NCI-H128 (cell line): Measurements from ENCODE around the gene KLHL11.
"Not testable (repeated sequence)": the region's sequence is repeated elsewhere in the genome, so short reads cannot be mapped to it uniquely, and the experiment has no call there.

Experiments used
- DNase-seq: peaks from one replicate; lab custom pipeline; 2025; ENCODE audit not compliant: unreplicated experiment; lab: John Stamatoyannopoulos, UW

KLHL11 gene

DNA sequence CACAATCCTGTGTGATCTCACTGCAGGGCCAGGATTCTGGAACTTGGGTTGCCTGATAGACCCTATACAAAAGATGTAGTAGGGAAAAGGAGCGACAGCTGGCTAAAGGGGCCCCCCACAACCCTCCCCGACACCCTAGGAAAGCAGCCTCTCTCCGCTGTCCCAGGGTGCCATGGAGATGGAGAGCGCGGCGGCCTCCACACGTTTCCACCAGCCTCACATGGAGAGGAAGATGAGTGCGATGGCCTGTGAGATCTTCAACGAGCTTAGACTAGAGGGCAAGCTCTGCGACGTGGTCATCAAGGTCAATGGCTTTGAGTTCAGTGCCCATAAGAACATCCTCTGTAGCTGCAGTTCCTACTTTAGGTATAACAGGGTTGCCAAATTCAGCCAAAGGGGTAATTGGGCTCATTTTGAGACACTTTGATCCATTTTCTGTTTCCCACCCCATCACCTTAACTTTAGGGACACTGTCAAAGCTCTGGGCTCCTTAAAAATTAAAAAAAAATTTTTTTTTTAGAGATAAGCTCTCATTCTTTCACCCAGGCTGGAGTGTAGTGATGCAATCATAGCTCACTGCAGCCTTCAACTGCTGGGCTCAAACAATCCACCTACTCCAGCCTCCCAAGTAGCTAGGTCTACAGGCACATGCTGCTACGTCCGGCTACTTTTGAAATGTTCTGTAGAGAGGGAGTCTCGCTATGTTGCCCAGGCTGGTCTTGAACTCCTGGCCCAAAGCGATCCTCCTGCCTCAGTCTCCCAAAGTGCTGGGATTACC is 27.3 kb downstream of the KLHL11 start, which contains the start of gene KLHL10:
KLHL10 (plus strand) TSS at position 65 of the 778 bp plus-strand sequence; CDS start at position 173, 108 bp downstream.
- no peak for DNase-seq

DNA sequence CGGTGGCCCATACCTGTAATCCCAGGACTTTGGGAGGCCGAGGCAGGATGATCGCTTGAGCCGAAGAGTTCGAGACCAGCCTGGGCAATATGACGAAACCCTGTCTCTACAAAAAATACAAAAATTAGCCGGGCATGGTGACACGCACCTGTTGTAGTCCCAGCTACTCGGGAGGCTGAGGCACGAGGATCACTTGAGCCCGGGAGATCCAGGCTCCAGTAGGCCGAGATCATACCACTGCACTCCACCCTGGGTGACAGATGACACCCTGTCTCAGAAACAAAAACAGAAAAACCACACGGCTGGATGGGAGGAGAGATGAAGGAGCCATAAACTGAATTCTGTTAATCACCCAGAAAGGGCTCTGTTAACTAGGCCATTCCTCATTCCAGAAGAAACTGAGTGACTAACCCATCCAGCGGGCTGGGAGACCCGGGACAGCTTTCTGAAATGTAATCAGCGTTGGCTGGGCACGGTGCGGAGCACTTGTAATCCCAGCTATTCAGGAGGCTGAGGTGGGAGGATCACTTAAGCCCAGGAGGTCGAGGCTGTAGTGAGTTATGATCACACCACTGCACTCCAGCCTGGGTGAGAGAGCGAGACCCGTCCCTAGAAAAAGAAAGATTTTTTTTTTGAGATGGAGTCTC is 28.6 kb downstream of the KLHL11 start:
- no peak for DNase-seq

DNA sequence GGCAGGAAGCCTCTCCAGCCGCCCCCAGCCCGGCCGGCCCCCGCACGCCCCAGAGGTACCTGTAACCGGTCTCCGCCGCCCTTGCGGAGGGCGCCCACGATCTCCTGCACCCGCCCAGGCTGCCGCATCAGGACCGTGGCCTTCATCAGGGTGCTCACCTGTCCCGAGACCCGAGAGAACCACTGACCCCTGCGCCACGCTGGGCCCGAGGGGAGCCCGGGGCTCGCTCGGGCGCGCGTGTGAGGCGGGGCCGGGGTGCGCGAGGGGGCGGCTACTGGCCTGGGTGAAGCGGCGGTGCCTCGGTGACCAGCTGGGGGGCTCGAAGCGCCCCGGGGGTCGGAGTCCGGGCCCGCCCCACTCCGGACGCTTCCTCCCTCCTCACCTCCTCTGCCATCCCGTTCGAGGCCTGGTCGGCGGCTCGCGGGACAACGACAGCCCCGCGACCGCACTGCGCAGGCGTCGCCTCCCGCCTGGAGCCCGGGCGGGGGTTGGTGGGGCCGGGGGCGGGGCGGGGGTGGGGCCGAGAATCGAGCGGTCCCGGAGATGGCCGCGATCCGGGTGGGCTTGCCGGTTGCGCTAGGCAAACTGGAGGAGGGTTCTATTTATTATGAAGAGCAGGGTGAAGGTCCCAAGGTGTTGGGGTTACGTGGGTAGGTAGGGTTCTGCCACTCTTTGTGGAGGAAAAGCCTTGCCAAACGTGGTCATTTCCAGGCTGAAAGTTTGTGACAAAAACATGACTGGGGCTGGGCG is 29.2 kb downstream of the KLHL11 start, which contains the start of gene NT5C3B:
NT5C3B (minus strand) TSS at position 433 of the 750 bp plus-strand sequence; CDS start at position 394, 39 bp downstream.
- no peak for DNase-seq

DNA sequence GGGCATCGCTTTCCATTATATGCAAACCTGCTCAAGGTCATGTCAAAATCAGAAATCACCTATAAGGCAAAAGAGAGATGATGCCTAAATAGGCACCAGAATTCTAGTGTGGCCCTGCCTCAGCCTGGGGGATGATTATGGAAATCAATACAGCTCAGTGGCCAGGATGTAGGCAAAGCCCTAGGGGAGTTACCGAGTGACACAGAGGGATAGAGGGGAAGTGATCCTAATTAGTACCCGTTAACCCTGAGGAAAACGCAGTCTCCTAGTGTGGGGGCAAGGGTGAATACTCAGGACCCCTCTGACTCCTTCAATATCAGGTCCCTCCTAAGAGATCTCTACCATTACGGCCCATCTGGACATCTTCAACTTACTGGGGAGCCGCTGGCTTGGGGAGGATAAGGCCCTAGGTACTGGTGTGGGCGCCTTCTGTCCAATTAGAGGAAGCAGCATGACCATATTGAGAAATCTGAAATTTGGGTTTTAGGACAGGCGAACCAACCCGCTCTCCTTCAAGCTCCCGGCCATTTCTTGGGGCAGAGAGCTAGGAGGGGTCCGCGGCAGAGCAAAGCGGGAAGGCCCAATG is 29.9 kb downstream of the KLHL11 start:
- no peak for DNase-seq

DNA sequence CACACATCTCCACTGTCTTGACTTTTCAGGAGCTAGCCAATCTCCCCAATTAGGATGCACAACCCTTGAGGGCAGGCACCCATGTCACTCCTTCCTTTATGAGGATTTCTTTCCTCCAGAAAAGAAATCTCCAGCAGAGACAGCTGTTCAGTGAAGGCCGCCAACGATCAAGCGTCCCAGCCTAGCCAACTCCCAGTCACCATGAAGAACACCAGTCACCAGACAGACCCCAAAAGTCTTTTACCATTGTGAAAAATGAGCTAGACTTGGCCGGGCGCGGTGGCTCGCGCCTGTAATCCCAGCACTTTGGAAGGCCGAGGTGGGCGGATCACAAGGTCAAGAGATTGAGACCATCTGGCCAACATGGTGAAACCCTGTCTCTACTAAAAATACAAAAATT is 35.3 kb downstream of the KLHL11 start:
- not testable (repeated sequence) for DNase-seq

DNA sequence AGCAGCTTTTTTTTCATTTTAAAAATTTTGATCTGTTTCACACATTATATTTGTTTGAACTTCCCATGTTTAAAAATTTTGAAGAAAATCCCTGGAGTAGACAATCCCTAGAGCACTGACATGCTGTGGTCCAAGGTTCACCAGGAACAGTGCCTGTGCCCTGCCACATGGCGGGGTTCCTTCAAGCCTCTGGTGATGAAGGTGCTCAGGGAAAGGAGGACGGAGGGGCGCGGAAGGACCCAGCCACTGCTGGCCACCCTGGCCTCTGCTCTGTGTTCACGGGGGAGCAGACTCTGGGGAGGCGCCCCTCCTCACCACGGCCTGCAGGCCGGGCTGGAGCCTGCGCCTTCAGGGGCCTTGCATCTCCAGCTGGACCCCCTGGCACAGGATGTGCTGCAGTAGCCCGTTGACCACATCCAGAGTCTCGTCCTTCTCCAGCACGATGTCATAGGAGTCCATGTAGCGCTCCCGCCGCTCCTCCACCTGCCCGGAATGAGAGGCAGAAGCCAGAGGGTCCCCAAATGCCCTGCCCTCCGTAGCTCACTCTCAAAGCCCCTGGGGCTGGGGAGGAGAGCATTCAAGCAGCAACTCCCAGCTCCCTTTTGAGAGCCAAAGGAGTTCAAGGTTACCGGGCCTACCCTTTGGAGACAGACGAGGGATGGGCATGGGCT is 39.9 kb downstream of the KLHL11 start:
- DNase-seq, result no peak

DNA sequence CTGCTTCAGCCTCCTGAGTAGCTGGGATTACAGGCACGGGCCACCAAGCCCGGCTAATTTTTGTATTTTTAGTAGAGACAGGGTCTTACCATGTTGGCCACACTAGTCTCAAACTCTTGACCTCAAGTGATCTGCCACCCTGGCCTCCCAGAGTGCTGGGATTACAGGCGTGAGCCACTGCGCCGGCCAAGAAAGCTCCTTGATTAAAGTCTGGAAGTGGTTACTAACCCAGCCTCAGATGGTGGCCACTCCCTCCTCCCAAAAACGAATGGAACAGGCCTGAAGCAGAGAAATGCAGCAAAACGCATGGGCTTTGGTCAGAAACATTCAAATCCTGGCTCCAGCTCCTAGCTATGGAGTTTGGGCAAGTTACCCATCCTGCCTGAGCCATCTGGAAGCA is 41.1 kb downstream of the KLHL11 start:
- no peak for DNase-seq

DNA sequence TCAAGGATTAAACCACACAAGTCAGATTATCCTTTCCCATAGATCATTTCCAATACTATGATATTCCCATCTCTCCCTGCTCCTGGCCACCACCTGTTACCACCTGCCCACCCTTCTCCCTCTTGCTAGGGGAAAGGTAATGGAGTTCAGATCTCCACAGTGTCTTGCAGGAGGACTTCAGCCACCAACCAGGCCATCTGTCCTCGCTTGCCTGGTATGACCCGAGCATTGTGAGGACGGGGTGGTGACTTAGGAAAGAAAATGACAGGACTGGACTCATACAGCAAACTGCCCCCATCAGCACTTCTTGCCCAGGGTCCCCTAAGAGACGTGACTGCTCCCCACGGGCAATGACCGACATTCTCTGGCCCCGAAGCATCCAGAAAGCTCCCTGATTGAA is 41.6 kb downstream of the KLHL11 start:
- DNase-seq, result no peak

DNA sequence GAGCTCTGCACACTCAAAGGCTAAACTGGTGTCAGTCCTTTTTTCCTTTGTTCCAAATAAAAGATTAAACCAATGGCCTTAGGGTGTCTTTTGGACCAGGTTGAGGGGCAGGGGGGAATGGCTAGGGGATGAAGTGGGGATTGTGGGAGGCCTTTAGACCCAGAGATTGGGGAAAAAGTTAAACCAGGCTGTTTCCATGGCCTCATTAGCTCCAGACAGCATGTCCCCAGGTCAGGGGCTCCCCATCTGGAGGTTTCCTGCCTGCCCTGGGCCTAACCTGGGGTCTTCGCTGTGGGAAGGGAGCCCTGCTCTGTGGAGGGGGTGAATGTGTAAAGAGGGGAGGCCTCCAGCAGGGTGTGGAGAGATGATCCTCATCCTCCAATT is 42.1 kb downstream of the KLHL11 start:
- no peak for DNase-seq

DNA sequence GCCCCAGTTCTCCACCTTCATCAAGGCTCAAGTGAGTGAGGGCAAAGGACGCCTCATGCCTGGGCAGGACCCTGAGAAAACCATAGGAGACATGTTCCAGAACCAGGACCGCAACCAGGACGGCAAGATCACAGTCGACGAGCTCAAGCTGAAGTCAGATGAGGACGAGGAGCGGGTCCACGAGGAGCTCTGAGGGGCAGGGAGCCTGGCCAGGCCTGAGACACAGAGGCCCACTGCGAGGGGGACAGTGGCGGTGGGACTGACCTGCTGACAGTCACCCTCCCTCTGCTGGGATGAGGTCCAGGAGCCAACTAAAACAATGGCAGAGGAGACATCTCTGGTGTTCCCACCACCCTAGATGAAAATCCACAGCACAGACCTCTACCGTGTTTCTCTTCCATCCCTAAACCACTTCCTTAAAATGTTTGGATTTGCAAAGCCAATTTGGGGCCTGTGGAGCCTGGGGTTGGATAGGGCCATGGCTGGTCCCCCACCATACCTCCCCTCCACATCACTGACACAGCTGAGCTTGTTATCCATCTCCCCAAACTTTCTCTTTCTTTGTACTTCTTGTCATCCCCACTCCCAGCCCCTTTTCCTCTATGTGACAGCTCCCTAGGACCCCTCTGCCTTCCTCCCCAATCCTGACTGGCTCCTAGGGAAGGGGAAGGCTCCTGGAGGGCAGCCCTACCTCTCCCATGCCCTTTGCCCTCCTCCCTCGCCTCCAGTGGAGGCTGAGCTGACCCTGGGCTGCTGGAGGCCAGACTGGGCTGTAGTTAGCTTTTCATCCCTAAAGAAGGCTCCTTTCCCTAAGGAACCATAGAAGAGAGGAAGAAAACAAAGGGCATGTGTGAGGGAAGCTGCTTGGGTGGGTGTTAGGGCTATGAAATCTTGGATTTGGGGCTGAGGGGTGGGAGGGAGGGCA is 42.7 kb downstream of the KLHL11 start:
- no peak for DNase-seq

DNA sequence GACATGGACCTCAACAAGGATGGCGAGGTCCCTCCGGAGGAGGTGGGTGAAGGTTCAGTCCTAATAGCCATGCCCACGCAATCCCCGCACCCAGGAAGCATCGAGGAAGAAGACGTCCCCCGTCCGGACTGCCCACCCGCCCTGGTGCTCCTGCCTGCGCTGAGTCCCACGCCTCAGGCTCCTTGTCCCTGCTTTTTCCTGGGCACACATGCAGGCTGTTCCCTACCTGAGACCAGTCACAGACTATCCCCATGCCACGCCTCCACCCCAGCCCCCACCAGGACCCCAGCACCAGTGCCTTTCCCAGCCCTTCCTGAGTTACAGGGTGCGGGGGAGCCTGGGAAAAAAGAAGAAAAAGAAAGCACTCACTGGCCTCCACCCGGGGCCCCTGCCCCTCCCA is 43.4 kb downstream of the KLHL11 start:
- no peak for DNase-seq

DNA sequence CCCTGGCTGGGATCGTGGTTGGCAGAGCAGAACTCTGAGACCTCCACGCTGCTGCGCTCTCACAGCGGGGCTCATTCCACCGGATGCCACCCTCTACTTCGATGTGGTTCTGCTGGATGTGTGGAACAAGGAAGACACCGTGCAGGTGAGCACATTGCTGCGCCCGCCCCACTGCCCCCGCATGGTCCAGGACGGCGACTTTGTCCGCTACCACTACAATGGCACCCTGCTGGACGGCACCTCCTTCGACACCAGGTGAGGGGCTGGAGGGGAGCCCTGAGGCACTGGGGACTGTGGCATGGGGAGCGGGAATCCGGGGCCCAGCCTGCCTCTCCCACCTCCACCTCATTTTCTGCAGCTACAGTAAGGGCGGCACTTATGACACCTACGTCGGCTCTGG is 47.2 kb downstream of the KLHL11 start:
- no peak for DNase-seq

DNA sequence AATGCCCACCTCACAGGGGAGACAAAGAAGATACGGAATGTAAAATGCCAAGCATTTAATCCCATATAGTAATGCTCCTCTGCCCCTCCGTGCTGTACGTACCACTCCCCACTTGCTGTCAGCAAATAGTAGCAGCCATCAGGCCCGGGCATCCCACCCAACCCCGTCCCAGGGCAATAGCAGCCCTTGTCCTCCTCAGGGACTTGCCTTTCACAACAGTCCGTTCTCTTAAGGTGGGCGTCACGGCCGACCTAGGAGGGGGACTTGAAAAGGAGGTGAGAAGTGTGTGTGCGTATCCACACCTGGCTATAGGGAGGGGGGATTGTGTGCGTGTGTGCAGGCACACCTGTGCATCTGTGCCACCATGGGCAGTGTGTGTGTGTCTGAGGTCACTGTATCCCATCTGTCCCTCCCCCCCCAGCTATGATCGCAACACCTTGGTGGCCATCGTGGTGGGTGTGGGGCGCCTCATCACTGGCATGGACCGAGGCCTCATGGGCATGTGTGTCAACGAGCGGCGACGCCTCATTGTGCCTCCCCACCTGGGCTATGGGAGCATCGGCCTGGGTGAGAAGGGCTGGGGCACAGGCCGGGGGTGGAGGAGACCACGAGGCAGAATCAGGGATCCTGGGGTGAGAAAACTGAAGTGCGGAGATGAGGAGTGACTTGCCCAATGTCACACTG is 48.4 kb downstream of the KLHL11 start:
- DNase-seq, result no peak

DNA sequence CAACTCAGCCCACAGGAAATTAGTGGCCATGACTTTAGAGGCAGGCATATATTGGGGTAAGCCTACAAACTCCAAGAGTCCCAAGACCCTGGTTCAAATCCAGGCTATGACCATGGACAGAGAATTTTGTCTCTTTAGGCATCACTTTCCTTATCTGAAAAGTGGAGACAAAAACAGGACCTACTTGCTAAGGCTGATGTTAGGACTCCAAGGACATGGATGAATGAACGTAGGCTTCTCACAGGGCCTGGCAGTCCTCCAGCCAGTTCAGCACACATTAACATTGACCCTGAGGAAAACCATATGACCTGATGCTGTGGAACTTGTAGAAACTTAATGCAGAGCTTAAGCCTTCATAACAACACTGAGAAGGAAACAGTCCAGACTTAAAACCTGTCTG is 51.0 kb downstream of the KLHL11 start:
- no peak for DNase-seq

DNA sequence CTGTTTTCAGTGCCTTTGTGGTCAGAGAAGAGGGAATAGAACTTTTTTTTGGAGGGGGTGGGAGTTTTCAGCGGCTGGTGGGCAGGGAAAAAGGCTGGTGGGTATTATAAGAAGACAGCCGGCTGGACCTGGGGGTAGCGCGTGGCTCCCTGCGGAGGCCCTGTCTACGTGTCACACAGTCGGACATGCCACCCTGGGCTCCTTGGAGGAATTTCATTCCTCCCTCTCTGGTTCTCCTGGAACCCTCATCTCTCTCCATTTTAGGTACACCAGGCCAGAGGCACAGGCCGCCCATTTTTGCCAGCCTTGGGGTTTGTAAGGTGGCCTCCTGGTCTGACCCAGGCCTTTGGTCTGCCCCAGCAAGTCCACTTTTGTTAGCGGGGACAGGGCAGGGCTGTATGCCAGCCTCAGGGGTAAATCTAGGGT is 51.5 kb downstream of the KLHL11 start:
- no peak for DNase-seq

DNA sequence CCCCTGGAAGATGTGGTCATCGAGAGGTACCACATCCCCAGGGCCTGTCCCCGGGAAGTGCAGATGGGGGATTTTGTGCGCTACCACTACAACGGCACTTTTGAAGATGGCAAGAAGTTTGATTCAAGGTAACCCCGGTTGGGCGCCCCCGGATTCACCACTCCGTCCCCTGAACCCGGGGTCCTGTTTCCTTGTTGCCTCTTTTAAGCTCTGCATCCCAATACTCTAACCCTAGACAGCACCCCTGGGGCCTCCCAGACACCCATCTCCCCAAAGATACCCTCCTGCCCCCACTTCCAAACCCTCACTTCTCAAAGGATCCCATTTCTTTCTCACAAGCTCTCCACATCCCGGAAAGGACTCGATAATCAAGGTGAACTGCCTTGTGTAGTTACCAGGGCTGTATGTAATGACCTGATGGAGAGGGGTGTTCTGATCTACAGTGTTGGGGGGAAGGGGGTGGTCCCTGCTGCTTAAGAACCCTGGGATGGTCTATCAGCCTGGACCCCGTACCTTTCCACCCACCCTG is 52.0 kb downstream of the KLHL11 start:
- DNase-seq, result no peak

DNA sequence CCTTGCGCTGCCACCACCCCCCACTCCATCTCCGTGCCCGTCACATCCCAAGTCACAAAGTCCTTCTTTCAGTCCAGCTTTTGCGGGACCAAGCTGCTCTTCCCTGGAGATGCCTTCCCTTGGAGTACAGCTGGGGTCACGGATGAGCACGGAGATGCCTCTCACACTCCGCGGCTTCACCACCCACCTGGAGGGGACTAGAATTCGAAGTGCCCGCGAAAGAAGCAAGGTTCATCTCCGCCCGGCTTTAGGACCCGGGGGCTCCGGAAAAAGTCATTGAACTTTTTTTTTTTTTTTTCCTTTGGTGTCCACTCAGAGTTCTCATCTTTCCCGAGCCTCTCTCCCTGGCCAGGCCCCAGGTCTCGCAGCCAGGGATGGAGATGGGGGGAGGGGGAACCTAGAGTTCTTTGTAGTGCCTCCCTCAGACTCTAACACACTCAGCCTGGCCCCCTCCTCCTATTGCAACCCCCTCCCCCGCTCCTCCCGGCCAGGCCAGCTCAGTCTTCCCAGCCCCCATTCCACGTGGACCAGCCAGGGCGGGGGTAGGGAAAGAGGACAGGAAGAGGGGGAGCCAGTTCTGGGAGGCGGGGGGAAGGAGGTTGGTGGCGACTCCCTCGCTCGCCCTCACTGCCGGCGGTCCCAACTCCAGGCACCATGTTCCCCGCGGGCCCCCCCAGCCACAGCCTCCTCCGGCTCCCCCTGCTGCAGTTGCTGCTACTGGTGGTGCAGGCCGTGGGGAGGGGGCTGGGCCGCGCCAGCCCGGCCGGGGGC is 52.7 kb downstream of the KLHL11 start, which contains the start of gene FKBP10:
FKBP10 (plus strand) TSS at position 624 of the 771 bp plus-strand sequence; CDS start at position 655, 31 bp downstream.
- peak; percentile 37 for DNase-seq
